Medulla oblongata (tissue), 1 donor: ENCODE measurements around the gene ARFGAP1.
A peak's percentile ranks its signal among the peaks of the same experiment; 100 is the strongest.
"Not testable (repeated sequence)": the region's sequence is repeated elsewhere in the genome, so short reads cannot be mapped to it uniquely, and the experiment has no call there.

Experiments
- DNase-seq: peaks from one replicate; pipeline ENCODE4 v3.0.0-alpha.2; 2015; ENCODE audit errors: extremely low spot score

ARFGAP1 gene

DNA sequence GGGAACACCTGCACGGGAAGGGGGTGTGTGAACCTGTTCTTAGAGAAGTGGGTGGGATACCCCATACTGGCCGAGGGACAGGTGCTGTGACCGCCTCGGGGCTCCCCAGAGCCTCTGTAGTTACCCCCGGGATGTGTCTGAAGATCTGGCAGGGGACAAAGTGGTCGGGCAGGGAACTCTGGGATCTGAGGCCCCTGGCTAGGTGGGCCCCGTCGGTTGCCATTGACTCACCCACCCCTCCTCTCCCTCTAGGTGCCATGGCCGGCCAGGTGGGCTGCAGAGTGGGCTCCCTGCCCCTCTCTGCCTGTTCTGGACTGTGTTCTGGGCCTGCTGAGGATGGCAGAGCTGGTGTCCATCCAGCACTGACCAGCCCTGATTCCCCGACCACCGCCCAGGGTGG lies 32.6 kb upstream of the ARFGAP1 start:
- DNase-seq: no peak

DNA sequence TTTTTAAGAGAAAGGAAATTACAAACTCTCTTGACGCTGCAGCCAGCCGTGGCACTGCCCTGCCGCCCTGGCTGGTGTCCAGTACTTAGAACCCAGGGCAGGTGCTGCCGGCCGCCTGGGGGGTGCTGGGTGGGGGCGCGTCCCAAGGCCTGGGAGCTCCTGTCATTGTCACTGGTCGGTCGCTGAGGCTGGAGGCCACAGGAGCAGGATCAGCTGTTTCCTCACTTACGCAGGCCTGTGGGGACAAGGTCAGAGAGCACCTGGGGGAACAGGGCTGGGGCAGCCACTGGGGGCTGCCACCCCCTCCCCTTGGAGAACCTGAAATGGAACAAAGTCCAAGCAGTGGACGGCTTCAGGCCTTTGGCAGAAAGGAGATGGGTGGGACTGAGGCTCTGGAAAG lies 31.3 kb upstream of the ARFGAP1 start:
- no peak for DNase-seq

DNA sequence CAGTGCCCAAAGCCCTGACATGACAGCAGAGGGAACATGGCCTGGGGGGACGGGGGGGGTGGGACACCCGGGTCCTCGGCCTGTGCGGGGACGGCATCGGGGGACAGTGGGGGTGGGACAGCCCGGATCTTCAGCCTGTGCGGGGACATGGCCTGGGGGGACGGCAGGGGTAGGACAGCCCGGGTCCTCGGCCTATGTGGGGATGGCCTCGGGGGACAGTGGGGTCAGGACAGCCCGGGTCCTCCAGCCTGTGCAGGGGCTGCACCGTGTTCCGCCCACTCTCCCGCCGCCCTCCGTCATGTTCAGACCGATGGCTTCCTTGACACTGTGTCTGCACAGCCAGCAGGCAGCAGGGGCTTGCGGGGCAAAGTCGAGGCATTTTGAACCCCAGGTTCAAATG lies 29.9 kb upstream of the ARFGAP1 start:
- no peak for DNase-seq

DNA sequence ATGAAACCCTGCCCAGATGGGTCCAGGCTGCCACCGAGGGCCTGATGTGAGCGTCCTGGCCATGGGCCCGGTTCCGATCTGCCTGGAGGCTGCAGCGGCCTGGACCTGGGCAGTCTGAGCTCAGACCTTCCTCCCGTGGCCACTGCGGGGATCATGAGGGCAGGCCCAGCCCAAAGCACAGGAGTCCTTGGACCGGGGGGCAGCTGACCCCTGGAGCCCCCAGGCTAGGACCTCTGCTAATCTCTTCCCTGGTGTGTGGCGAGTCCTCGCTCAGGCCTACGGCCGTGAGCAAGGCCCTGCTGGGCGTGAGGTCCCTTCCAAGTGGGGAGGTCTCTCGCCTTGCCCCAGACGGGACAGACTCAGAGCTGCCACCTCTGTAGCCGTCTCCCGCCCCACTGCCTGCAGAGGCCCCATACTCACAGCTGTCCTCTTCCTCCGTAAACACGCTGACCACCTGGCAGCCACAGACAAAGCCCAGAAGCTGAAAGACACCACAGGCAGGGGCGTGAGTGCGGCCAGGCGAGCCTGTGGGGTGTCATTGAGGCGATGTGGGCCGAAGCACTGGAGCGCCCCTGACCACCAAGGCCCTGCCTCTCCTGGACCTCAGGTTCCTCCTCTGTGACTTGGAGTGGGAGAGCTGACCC lies 28.9 kb upstream of the ARFGAP1 start:
- no peak for DNase-seq

DNA sequence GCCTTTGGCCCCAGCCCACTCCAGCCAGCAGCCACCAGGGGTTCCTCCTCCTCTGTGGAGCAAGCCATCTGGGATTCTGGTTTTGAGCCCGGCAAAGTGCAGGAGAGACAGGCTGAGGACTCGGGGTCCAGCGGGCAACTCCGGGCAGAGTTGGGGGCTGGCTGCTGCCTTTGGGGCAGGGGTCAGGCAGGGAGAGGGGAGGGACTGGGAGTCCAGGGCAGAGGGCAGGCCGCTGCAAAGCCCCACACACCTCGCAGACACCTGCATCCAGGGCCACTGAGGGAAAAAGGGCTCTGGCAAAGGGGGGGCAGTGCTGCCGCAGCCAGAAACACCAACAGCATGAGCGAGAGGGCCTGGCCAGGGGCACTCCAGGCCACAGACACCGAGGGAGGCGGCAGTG lies 28.1 kb upstream of the ARFGAP1 start:
- no peak for DNase-seq

DNA sequence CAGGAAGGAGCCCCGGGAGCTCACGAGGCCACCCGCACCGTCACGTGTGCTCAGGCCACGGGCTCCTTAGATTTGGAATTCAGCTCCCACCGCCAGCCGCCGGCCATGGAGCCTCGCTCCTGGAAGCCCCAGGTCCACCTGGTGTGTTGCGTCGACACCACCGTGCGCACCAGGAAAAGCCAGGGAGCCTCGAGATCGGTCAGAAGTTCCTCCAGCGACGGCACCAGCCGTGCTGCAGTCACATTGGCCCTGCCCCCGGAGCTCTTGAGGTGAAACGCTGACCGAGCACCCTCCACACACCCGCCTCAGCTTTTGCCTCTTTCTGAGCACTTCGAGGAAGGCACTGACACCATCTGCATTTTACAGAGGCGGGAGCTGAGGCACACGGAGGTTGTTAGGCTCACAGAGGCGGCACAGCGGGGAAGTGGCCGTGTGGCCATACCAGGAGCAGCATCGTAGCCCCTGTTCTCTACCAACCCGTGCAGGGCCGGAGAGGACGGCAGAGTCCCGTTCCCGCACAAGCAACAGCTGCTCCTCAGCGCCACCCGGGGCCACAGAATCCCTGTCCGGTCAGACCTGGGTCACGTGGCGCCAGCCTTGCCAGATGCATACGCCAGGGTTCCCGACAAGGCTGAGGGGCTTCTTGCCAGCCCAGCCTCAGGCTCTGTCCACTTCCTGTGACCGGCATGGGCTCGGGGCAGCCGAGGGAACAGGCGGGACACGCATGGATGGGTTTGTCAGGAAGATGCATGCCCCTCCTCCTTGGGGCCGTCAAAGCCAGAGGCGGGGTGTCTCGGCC lies 25.9 kb upstream of the ARFGAP1 start:
- no peak for DNase-seq

DNA sequence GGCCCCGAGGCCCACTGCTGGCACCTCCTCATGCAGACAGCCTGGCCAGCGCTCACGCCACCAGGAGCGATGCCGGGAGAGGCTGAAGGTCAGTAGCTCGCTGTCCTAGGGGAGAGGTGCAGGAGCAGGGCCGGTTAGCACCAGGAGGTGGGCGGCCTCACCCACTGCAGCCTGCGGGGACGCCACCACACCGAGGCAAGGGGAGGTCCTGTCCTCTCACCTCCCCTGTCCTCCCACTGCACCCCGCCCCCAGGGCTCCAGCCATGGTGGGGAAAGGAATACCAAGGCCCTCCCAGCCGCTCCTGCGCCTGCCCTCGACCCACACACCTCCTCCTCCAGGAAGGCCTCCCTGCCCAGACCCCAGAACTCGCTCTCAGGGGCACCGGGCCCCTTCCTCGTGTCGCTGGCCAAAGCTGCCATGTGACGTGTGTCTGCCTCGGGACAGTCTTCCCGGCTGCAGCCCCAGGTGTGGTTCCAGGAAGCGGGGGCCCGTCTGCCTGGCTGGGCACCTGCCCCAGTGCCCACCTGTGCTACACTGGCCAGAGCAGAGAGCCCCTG lies 24.9 kb upstream of the ARFGAP1 start:
- DNase-seq: no peak

DNA sequence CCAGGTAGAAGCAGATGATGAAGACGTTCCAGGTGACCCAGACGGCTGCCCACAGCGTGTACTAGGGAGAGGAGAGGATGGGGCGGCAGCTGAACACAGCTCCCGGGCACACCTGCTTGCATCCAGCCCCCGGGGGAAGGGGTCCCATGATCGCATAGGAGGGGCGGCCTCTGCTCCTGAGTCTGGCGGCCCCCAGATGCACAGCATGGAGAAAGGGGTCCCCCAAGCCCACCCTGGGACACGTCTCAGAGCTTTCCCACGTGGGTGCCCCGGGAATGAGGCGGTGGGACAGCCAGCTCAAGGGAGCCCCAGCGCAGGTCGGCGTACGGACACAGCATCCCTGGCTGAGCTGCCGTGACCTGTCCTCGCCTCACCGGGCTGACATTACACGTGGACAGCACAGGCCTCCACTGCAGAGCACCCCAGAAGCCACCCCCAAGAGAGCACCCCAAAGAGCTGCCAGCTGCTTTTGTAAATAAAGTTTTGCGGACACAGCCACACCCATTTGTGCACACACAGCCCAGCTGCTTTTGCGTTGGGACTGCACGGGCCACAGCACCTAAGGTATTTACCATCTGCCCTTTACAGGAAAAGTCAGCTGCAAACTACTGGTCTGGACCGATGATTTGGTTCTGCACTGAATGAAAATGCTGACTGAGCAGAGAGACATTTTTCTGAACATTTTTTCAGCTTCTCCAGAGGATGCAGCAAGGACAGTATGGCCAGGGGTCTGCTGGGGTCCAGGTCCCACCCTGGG lies 23.6 kb upstream of the ARFGAP1 start:
- no peak for DNase-seq

DNA sequence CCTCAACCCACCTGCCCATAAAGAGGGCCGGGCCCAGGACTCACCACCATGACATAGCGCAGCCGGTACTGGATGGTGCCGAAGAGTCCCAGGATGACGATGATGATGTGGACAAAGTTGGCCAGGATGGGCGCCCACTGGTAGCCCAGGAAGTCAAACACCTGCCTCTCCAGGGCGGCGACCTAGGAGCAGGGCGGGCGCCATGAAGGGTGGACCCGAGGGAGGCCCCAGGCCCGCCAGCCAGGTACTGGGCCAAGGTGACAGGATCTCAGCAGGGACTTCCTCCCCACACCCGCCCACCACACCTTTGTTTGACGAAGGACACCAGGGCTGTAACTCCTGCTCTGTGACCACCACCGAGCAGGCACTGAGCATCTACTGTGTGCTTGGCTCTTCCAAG lies 22.7 kb upstream of the ARFGAP1 start:
- DNase-seq: no peak

DNA sequence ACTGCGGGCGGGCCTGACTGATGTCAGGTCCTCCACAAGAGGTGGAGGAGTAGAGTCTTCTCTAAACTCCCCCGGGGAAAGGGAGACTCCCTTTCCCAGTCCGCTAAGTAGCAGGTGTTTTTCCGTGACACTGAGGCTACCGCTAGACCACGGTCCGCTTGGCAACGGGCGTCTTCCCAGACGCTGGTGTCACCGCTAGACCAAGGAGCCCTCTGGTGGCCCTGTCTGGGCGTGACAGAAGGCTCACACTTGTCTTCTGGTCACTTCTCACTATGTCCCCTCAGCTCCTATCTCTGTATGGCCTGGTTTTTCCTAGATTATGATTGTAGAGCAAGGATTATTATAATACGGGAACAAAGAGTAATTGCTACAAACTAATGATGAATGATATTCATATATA lies 21.3 kb upstream of the ARFGAP1 start:
- DNase-seq: not testable (repeated sequence)

DNA sequence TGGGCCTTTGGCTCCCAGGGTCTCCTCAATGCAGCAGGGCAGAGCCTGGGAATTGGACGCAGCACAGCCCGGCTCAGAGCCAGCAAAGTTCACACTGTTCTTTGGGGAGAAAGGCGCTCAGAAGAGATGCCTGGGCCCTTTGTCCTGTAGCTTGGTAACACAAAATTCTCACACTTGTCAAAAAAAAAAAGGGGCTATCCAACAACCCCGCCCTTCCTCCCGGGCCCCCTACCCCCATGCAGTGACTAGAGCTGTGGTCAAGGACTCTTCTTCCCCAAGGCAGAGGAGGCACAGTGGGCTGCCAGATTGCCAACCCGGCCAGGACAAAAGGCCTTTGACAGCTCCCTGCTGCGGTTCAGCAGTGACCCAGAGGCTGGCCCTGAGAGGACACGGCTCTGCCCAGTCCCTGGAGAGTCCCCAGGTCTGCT lies 20.3 kb upstream of the ARFGAP1 start:
- peak; percentile 76 for DNase-seq

DNA sequence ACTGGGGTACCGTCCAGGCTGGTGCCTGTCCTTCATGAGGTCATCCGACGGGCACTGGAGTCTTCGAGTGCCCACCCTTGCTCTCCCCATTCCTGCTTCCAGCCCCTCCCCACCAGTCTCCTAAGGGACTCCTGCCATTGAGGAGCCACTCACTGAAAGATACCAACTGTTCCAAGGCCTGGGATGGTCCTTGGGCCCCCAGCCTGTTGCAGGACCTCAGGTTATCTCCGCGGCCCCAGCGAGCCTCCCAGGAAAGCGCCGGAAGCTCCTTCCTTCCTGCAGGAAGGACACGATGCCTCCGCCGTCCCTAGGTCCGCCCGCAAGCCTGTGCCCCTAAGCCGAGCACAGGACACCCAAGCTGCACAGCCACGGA lies 19.6 kb upstream of the ARFGAP1 start:
- DNase-seq: no peak

DNA sequence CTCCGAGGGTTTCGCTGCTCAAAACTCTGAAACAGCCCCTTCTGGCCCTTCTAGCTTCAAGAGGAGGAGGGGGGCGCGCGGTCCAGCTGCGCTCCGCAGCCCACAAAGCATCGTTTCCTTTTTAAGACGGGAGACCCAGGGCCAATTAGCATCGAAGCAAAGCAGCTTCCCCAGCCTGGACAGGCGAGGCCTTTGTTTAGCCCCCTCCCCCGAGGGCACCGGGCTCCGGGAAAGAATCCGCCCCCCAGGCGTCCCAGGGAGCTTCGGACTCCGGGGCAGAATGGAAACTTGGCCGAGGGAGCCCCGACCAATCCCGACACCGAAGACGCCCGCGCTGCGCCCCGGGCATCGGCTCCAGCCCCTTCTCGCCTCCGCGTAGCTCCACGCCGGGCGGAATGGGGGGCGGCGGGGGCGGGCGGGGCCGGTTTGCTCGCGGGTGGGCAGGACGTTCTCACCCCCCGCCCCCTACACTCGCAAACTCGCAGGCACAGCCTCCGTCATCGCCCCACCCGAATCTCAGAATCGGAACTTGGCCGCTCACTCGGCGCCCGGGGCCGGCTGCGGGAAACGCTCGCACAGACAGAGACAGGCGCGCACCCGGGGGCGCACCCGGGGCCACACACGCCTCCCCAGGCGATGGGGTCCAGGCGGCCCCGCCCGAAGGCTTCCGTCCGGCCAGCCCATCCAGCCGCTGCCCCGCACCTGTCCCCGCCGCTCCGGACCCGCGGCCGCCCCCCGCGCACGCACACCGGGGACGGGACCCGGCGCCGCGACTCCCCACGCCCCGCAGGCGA lies 19.0 kb upstream of the ARFGAP1 start:
- DNase-seq: no peak

DNA sequence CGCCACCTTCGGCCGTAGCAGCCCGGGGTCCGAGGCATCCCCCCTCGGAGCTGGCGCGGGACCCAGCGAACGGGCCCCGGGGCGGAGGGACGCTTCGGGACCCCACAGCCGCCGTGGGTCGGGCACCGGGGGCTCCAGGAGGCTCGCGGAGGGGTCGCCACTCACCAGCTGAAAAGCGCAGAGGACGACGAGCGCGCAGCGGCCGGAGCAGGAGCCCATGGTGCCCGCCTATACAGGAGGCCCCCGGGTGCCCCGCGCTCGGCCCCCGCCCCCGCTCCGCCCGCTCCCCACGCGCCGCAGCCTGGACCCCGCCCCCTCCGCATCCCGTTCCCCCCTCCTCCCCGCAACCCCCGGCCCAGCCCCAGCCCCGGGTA lies 18.4 kb upstream of the ARFGAP1 start, which contains the start of gene NKAIN4:
Gene NKAIN4, minus strand, starts transcription at position 232 of the 374 bp plus-strand sequence. Its CDS starts 13 bp downstream, at position 219.
- no peak for DNase-seq

DNA sequence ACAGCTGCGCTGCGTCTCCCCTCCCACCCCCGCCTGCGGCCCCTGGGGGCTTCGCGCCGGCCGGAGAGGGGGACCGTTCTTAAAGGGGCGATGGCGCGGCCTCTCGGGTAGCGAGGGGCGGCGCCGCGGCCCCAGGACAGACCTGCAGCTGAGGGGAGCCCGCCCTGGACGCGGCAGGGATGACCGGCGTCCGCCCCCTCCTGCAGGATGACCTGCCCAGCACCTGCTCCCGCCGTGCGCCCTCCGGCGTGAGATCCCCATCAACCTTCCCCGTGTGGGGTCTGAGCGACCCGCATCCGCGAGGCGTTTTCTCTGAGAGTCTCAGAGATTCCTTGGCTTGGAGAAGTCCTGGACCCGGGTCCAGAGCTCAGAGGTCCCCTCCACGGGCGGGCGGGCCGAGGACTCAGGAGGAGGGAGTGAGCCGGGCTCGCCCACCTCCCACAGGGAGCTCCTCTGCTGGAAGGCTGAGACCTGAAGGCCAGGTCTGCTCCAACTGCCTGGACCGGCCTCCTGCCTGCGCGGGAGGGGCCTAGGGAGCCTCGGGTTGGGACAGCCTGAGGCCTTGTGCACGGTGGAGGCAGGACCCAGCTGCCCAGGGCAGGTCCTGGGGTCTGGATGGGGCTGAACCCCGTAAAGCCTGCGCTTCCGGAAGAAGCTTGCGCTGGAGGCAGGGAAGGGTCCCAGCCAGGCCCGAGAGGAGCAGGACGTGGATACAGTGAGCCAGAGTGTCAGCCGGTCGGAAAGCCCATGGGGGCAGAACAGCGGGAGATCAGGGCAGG lies 17.8 kb upstream of the ARFGAP1 start:
- DNase-seq: no peak

DNA sequence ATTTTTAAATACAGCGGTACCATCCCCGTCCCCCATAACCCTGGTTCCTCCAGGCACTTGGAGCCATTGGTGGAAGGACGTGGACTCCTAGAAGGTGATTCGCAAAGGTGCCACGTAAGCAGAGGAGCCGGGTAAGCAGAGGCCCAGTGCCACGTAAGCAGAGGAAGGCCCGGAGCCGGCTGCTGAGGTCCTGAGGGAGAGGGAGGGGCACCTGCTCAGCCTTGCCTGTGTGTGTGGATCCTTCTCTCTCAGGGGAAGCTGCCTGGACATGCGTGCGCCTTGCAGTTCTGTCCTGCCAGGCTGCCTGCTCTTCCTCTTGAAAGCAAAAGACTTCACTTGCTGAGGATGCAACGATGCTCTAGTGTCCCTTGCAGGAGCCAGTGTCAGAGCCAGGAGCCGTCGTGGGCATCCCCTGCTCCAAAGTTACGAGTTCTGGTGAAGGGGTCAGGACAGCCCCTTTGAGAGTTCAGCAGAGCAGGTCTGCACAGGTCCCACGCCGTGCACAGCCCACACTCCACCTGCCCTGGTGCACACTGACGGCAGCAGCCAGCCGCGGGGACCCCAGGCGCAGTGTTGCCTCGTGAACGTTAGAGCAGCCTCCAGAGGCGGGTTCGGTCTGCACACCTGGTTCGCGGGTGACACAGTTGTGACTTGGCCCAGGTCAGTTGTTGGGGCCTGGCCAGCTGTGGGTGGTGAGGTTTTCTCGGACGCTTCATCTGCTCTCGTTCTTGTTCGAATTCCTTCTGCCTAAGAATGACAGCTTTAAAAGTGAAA lies 16.5 kb upstream of the ARFGAP1 start:
- DNase-seq: no peak

DNA sequence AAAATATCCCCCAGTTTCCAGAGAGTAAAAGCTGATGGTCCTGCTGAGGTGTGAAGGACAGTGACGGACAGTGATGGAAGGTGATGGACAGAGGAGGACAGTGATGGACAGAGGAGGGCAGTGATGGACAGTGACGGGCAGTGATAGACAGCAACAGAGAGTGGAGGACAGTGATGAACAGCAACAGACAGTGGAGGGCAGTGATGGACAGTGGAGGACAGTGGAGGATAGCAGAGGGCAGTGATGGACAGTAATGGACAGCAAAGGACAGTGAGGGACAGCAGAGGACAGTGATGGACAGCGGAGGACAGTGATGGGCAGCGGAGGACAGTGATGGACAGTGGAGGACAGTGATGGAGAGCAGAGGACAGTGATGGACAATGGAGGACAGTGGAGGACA lies 15.7 kb upstream of the ARFGAP1 start:
- no peak for DNase-seq

DNA sequence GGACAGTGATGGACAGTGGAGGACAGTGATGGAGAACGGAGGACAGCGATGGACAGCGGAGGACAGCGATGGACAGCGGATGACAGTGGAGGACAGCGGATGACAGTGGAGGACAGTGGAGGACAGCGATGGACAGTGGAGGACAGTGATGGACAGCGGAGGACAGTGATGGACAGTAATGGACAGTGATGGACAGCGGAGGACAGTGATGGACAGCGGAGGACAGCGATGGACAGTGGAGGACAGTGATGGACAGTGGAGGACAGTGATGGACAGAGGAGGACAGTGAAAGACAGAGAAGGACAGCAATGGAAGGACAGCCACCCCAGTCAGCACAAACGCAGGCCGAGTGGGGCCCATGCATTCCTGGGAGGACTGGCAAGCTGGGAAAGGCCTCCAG lies 15.0 kb upstream of the ARFGAP1 start:
- no peak for DNase-seq

DNA sequence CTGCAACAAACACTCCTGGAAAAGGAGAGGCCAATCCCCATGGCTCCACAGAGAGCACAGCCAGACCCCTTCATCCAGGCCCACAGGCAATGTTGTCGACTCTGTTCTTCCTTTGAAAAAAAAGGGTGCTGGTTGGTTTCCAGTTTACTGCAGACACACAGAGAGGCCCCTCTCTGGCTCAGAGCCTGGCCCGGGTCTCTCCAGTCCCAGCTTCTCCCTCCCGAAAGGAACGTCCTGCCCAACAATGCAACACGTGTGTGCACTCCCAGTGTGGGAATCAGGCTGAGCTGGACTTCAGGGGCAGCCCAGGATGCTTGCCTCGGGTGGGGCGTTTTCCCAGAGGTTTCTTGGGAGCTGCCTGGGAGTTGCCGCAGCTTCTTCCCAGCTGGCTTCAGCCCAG lies 13.8 kb upstream of the ARFGAP1 start:
- no peak for DNase-seq
